Frontal cortex (tissue), 4 donors: ENCODE measurements around the gene TXLNA. TPM values are rescaled to one million over a fixed set of nuclear protein-coding genes. Genes with fewer than 3 reads are reported as not detected.

Source experiments
- DNase-seq, 2 donors: peaks; one replicate each; pipeline ENCODE4 v3.0.0; 2012; ENCODE audit warnings: low spot score in 2 of 2
- FAIRE-seq: peaks from 2 replicates; lab custom pipeline; 2012; peaks lifted over from hg19 to GRCh38; lab: Jason Lieb, UNC
- total RNA-seq: library from RNA; depleted of rRNA; stranded (reverse); fragments of >200 nt; gene quantifications from one replicate; pipeline ENCODE4 v1.2.3, GENCODE V29; 2014
- donor health status: control.
- donor health status: control.
- donor health status: control.

Gene TXLNA
- total RNA-seq, 1 donor from 2014 or later, result 20.4 TPM

DNA sequence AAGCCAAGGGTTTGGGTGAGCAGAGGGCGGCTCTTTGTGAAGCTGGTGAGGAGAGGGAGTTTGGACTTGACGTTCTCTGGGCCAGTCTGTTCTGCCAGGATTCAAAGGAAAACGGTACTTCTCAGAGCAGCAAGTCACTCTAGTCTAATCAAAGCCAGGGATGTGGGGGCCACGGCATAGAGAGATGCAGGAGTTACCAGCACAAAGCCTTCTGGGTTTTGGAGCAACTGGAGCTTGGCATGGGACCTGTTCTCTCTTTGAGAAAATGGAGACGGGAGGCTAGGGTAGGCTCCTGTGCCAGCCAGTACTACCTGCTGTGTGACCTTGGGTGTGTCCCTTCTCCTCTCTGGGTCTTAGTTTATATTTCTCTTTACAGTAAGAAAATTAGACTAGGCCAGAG is 2.1 kb downstream of the TXLNA start:
- DNase-seq (no peak), FAIRE-seq (no peak)

DNA sequence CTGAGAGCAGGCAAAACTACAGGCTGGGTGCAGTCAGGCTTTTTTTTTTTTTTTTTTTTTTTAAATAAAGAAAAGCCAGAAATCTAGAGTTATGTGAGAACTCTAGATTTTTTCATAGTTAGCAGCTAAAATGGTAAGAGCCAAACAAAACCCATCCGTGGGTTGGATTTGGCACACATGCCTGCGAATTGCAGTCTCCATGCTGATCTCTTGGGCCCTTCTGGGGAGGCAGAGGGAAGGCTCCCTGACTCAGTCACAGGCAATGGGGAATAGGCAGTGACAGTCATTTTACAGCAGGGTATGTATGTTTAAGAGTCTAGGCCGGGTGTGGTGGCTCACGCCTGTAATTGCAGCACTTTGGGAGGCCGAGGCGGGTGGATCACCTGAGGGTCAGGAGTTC is 2.6 kb downstream of the TXLNA start:
- FAIRE-seq, result no peak
- no peak for DNase-seq

DNA sequence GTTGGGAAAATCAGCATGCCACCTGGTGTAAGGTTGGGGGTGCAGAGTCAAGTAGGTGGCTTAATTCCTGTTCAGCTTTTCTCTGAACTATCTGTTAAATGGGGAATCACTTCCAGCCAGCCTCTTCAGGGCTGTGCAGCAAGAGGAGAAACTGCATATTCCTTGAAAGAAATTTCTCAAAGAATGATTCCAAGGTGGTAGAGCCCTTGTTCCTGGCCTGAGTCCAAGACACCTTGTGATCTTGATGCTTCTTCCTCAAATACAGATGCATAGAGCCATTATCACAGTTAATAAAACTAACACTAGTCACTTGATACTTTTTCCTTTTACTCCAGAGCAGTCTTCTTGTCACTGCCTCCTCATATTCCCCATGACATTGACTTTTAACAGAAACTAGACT is 5.2 kb downstream of the TXLNA start:
- no peak for DNase-seq
- no peak for FAIRE-seq

DNA sequence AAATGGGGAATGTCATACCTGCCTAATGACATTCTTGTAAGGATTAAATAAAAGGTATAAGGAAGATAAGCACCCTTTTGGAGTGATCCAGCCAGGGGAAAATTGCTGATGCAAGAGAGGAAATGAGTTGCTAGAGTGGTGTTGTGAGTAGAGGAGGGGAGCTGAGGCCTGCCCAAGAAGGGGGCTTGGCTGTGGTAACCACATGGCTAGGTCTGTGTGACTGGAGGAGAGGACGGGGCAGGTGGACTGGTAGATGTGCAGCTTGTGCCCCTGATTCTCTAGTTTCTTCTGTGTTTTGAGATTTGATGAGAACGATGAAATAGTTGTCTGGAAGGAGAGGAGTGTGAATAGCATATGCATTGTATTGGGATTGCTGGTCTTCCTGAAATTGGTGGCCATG is 6.6 kb downstream of the TXLNA start:
- no peak for DNase-seq
- FAIRE-seq, result no peak

DNA sequence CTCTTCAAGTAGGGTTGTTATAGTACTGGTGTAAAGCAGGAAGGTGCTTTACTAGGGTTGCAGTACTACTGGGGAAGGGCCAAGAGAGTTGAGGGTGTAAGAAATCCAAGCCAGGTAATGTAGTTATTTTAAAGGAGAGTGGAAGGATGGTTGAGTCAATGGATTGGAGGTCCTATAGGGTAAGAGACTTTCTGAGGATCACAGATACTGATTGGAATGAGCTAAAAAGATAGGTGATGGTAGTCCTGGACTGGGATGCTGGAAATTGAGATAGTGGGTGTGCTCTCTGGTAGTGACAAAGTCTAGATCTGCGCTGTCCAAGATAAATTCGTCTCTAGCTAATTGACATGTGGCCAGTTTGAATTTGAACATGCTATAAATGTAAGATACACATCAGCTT is 7.0 kb downstream of the TXLNA start:
- FAIRE-seq, result no peak
- DNase-seq, result no peak

DNA sequence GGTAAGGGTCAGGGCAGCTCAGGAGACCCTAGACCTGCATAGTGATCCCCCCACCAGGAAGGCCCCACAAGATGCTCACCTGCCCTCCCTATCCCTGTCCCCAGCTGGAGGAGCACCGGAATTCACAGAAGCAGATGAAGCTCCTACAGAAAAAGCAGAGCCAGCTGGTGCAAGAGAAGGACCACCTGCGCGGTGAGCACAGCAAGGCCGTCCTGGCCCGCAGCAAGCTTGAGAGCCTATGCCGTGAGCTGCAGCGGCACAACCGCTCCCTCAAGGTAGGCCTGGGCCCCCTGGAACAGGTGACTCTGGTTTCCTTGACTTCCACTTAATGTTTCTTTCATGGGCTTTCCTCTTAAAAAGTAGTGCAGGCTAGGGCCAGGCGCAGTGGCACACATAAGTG is 8.4 kb downstream of the TXLNA start:
- no peak for FAIRE-seq
- no peak for DNase-seq

DNA sequence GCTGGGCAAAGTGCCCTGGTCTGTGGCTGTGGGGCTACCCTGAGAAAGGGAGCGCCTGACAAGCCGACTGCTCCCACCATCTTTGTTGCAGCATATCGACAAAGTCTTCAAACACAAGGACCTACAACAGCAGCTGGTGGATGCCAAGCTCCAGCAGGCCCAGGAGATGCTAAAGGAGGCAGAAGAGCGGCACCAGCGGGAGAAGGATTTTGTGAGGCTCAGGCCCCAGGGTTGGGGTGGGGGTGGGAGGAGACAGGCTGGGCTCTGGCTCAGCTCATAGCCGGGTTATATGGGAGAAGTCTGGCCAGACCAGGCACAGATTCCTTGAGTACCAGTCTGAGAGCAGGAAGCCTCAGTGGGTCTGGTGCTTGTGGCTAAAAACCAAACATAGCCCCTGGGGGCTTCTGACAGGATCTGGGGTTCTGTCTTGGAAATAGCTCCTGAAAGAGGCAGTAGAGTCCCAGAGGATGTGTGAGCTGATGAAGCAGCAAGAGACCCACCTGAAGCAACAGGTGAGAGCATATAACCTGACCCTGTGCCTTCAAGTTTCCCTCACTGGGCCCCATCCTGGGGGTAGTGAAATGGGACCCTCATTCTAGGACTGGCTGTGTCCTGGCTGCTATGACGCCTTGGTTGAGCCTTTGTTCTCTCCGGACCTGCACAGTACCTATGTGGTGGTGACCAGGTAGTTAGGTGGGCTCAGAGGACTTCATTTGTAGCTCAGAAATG is 12.9 kb downstream of the TXLNA start:
- no peak for FAIRE-seq

DNA sequence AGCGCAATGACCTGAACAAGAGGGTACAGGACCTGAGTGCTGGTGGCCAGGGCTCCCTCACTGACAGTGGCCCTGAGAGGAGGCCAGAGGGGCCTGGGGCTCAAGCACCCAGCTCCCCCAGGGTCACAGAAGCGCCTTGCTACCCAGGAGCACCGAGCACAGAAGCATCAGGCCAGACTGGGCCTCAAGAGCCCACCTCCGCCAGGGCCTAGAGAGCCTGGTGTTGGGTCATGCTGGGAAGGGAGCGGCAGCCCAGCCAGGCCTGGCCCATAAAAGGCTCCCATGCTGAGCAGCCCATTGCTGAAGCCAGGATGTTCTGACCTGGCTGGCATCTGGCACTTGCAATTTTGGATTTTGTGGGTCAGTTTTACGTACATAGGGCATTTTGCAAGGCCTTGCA is 15.5 kb downstream of the TXLNA start:
- FAIRE-seq (no peak), DNase-seq (no peak)

More for the DNA sequence above, 12.9 kb downstream of the TXLNA start:
- DNase-seq, result no peak

DNA sequence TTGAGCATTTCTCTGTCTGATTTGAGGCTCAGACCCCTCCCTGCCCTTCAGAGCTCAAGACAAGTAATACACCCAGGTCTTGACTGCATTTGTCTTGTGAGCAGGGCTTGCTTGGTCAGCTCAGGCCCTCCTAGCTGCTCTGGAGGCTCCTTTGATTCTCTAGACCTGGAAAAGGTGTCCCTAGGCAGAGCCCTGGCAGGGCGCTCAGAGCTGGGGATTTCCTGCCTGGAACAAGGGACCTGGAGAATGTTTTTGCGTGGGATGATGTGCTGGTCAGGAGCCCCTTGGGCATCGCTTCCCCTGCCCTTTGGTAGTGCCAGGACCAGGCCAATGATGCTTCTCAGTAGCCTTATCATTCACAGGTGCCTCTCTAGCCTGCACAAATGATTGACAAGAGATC is 16.1 kb downstream of the TXLNA start:
- DNase-seq (no peak), FAIRE-seq (no peak)

DNA sequence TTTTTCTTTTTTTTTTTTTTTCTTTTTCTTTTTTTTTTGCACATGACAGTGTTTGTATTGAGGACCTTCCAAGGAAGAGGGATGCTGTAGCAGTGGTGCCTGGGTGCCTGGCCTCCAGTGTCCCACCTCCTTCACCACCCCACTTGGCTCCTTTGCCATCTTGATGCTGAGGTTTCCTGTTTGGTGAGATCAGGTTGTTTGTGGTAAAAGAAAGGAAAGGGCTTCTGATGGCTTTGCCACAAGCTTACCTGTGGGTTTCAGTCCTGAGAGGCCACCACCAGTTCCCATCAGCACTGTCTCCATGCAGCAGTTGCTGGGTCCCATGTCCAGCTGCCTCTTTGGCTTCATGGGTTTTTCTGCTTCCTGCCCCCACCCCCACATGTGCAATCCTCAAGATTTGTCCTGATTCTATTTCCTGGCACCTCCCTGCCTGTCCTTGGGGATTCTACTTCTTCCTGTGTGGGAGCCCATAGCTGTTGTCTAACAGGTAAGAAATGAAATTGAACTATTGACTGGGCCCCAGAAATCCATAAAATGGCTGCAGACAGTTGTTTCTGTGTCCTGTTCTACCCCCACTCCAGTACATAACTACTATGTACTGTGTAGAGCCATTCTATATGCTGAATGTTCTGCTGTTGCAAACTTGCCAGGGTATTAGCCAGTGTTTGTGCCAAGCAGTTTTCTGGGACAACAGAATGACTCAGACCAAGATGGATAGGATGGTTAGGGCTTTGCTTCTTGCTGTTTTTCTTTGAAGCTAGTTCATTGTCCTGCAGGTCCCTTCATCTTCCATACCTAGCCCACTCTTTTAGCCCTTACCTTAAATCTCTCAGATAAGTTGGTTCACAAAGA is 16.7 kb downstream of the TXLNA start:
- no peak for FAIRE-seq
- DNase-seq, result no peak

DNA sequence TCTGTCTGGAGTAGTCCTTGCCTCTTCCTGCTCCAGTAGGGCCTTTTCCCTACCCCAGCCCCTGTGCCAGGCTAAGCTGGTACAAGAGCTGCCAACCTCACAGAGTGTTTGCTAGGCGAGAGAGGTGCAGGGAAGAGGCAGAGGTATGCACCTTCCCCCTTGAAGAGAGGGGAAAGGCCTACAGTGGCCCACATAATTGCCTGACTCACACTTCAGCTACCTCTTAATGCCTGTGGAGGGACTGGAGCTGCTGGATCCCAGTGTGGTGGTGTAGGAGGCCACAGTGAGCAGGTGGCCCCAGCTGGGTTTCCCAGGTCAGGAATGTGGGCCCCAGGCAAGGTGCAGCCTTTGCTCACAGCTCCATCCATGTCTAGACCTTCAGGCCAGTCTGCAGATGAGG is 17.6 kb downstream of the TXLNA start:
- DNase-seq, result no peak
- FAIRE-seq, result no peak

DNA sequence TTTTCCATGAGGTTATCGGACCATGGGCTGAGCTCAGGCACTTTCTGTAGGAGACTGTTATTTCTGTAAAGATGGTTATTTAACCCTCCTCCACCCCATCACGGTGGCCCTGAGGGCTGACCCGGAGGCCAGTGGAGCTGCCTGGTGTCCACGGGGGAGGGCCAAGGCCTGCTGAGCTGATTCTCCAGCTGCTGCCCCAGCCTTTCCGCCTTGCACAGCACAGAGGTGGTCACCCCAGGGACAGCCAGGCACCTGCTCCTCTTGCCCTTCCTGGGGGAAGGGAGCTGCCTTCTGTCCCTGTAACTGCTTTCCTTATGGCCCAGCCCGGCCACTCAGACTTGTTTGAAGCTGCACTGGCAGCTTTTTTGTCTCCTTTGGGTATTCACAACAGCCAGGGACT is 18.4 kb downstream of the TXLNA start:
- FAIRE-seq, result no peak
- DNase-seq, result no peak

DNA sequence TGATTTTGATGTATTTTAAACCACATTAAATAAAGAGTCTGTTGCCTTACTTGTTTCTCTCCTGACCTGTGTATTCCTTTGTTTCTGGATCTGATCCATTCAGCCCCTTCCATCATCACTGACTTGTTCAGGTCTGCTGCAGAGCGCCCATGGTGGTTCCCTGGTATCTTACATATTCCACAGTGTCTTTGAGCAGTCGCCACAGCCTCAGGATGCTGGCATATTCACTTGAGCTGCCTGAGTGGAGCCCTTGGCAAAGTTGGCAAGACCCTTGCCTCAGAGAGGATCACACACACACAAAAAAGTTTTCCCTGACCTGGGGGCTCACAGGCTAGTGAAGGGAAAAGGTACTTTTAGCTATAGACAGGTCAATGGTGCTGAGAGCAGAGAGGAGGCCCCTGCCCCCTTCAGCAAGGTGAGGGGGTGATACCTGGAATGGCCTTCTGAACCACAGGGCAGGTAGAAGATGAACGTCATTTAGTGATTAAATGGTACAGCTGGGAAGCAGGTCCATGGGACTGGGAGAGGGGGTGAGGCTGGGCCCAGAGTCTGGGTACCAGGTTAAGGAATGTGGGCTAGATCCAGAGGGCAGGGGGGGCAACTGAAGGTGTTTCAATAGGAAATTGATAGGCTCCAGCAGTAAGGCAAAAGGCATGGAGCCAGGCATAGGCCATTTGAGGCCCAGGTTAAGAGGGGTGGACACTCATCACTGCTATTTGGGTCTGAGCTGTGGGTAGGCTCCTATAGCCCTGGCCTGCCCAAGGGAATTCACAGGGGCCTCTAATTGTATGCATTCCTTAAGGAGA is 19.0 kb downstream of the TXLNA start:
- no peak for FAIRE-seq
- DNase-seq, result no peak

DNA sequence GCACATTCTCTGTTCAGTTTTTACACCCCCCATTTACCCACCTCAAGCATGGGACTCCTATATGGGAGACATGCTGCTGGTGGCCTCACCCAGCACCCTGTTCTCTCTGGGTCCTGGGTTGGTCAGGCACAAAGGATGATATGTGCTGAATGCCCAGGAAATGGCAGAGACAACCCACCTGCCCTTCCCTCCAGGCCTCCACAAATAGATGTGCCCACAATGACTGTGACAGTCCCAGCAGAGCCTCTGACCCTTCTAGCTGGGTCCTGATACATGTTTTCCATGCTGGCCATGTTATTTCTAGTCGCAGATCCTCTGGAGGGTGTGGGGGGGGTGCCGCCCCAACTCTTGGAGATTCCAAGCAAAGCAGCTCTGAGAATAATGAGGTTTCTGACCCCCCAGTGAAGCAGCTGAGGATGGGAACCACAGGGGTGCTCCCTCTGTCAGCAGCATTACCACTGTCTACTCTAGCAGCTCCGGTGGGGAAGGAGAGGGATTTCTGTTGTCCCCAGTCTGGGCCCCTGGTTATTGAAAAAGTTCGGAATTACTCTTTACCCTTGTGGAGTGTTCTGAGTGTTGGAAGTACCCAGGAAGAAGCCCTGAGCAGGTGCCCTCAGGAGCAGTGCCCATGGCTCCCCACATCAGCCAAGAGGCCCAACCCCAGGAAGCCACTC is 19.7 kb downstream of the TXLNA start:
- DNase-seq, result no peak

DNA sequence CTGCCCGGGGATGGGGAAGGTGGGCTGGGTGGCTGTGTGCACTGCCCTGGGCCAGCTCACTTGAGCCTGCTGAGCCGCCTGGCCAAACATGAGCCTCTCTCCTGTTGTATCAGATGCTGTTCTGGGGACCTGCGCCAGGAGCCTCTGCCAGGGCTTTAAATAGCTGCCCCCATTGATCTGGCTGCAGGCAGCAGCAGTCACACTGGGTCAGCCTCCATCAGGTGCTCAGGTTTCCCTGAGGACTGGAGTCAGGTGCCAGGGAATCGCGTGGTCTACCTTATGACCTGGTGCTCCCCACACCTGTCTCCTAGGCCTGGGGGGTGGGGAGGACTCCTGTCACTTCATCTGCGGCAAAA is 20.2 kb downstream of the TXLNA start:
- DNase-seq, result peak in 1 of 2 donors; percentile 38

More for the DNA sequence above, 19.7 kb downstream of the TXLNA start:
- FAIRE-seq, result no peak

DNA sequence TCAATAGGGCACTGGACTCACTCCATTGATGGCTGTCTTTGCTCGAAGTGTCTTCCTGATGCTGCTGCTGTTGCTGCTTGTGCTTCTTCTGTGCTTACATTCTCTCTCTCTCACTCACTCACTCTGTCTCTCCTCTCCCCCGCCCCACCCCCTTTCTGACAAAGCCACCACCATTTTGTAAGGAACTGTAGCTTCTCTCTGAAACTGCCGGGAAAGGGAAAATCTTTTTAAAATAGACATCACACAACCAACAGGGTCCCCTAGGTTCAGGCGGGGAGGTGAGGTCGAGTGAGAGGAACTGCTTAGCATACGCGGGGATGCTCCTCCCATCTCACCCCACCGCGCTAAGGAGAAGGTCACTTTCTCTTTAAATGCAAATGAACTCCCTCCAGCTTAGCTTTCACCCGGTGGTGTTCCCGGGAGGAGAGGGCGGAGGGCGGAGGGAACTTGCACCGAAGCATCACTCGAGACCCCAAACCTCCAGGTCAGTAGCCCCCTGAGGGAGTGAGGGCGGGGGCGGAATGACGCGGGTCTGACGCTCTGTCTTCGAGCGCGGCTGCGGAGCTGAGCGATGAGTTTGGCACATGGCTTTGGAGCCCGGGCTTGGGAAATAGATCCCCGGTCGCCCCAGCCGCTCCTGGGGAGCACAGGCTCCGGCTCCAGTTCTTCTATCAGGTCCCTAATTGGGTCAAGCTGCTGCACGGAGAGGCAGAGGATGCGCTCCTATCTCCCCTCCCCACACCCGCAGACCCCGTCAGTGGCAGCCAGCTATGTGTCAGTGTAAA is 20.9 kb downstream of the TXLNA start, which contains the start of gene CCDC28B:
TSS of gene CCDC28B (plus strand) at position 370 of the 785 bp plus-strand sequence. CDS start 1,341 bp downstream, outside the sequence.
- FAIRE-seq, result no peak
- DNase-seq, result peak; percentile 59 to 79

More for the DNA sequence above, 20.2 kb downstream of the TXLNA start:
- no peak for FAIRE-seq

DNA sequence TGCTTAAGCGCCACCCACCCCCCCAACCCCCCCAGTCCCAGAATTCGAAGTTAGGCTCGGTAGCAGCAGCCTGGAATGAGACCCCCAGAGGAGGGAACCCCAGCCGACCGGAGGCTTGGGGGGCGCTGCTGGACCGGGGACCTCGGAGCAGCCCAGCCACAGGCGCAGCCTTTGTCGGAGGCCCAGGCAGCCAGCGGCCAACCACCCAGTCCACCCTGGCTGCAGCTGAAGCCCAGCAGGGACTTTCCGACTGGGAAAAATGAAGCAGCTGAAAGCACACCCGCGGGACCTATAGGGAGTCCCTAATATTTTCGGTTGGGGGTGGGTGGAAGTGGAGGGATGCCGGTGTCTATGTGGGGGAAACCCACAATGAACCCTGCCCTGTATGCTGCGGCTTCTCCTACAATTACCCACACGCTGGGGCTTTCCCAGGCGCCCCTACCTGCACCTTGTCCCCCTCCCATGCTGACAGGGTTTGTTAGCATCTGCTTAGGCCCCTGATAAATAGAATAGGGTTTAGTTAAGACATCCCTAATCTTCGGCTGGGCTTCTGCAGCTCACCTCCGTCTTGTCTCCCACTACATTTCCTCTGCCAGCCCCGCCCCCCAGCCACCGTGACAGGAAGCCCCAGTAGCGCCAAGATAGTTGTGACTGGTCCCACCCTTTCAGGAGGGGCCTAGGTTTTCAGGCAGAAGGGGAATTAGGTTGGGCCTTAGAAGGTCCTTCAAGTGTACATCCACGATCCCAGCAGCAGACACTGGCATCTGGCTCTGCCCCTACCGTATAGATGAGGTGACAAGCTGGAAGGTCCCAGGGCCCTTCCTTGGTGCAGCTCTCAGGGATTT is 21.8 kb downstream of the TXLNA start:
- FAIRE-seq (no peak), DNase-seq (peak in 1 of 2 donors; percentile 53)

DNA sequence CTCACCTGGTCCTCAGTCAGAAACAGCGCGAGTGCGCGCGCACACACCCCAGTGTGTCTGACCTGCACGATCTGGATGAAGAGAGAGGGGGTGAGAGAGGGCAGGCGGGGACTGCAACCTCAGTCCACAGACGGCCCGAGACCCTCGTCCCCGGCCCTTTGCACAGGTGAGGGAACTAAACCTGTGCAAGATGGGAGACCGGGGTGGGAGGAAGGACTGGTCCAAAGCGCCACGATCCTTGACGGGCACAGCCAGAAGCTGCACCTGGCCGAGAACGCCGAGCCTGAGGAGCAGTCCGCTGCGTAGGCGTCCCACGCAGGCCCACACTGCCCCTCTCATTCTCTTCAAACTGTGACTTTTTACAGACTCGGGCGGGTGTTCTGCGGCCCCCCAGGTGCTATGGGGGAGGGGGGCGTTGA is 25.5 kb downstream of the TXLNA start:
- FAIRE-seq (no peak), DNase-seq (no peak)
